ENCODE data around the gene ATP6V0A1. TPM values are rescaled to one million over a fixed set of nuclear protein-coding genes. Genes with fewer than 3 reads are reported as not detected.
"Not testable (repeated sequence)": the region's sequence is repeated elsewhere in the genome, so short reads cannot be mapped to it uniquely, and the experiment has no call there.

ATP6V0A1 gene
- total RNA-seq, 3 donors from 2014 or later: 53.1 to 74.5 (median 60.0) TPM

- no peak overlapping the region for H3K4me3 ChIP-seq
- H3K27me3 ChIP-seq: no peaks in the 10 kb centered on the region
- H3K36me3 ChIP-seq: no peaks in the 10 kb centered on the region
- TF ChIP-seq POLR2AphosphoS5 (IDR thresholded peaks at IDR 0.05) (no peak), CTCF (IDR thresholded peaks at IDR 0.05) (no peak)
- no peaks in the 10 kb centered on the region for H3K9me3 ChIP-seq
- intact Hi-C loops (cut with DNase I; ENCODE audit: low total_unique reads): no loop called here
- no peak for DNase-seq (ENCODE audit: low spot score in 2 of 2)
- H3K27ac ChIP-seq: peak overlapping the region in 1 of 2 donors; percentile 20
- no peaks in the 10 kb centered on the region for H3K4me1 ChIP-seq
Measured at GRCh38 chr17:42541041-42541833, 82.6 kb downstream of the ATP6V0A1 start.

- intact Hi-C loops (cut with DNase I; ENCODE audit: low total_unique reads): no loop called here
- DNase-seq (ENCODE audit: low spot score in 2 of 2): no peak
- Histone ChIP-seq H3K4me1 (no peaks in the 10 kb centered on the region), H3K9me3 (no peaks in the 10 kb centered on the region), H3K27me3 (no peaks in the 10 kb centered on the region), H3K4me3 (no peak overlapping the region), H3K27ac (no peak overlapping the region), H3K36me3 (no peaks in the 10 kb centered on the region)
- TF ChIP-seq POLR2A (IDR thresholded peaks at IDR 0.05): no peak
- no peak for TF ChIP-seq CTCF (IDR thresholded peaks at IDR 0.05)
- no peak for TF ChIP-seq POLR2AphosphoS5 (IDR thresholded peaks at IDR 0.05)
Measured at GRCh38 chr17:42543190-42544079, 84.8 kb downstream of the ATP6V0A1 start.

- no peaks in the 10 kb centered on the region for H3K36me3 ChIP-seq
Measured at GRCh38 chr17:42544874-42545283, 86.2 kb downstream of the ATP6V0A1 start.

GRCh38 chr17:42545755-42546505 is 87.3 kb downstream of the ATP6V0A1 start:
- intact Hi-C loops (cut with DNase I; ENCODE audit: low total_unique reads): not testable (repeated sequence)

More at GRCh38 chr17:42544874-42545283, 86.2 kb downstream of the ATP6V0A1 start:
- intact Hi-C loops (cut with DNase I; ENCODE audit: low total_unique reads): no loop called here
- TF ChIP-seq CTCF (IDR thresholded peaks at IDR 0.05): no peak
- TF ChIP-seq POLR2A (IDR thresholded peaks at IDR 0.05): no peak
- Histone ChIP-seq H3K9me3 (no peaks in the 10 kb centered on the region), H3K27ac (no peak overlapping the region), H3K4me1 (no peaks in the 10 kb centered on the region), H3K4me3 (no peak overlapping the region), H3K27me3 (no peaks in the 10 kb centered on the region)
- no peak for DNase-seq (ENCODE audit: low spot score in 2 of 2)

GRCh38 chr17:42547001-42547461 is 88.4 kb downstream of the ATP6V0A1 start:
- Histone ChIP-seq H3K4me3 (no peak overlapping the region), H3K27ac (peak overlapping the region in 1 of 2 donors; percentile 22), H3K36me3 (no peaks in the 10 kb centered on the region), H3K27me3 (no peaks in the 10 kb centered on the region), H3K4me1 (no peaks in the 10 kb centered on the region), H3K9me3 (no peaks in the 10 kb centered on the region)
- intact Hi-C loops (cut with DNase I; ENCODE audit: low total_unique reads): no loop called here
- TF ChIP-seq CTCF (IDR thresholded peaks at IDR 0.05) (no peak), POLR2A (IDR thresholded peaks at IDR 0.05) (no peak), POLR2AphosphoS5 (IDR thresholded peaks at IDR 0.05) (no peak)
- no peak for DNase-seq (ENCODE audit: low spot score in 2 of 2)

More at GRCh38 chr17:42545755-42546505, 87.3 kb downstream of the ATP6V0A1 start:
- not testable (repeated sequence) for H3K9me3 ChIP-seq; H3K4me3 ChIP-seq; H3K4me1 ChIP-seq; H3K36me3 ChIP-seq; H3K27me3 ChIP-seq; DNase-seq (ENCODE audit: low spot score in 2 of 2)
- peak overlapping the region in 1 of 2 donors; percentile 22 for H3K27ac ChIP-seq
